ENCODE data around the gene PTPRN2. TPM values are rescaled to one million over a fixed set of nuclear protein-coding genes. Genes with fewer than 3 reads are reported as not detected.
A peak's percentile ranks its signal among the peaks of the same experiment; 100 is the strongest.

The PTPRN2 gene
- total and polyA plus RNA-seq, 2 donors from 2014 or later, result 4.8 to 6.2 TPM

DNA sequence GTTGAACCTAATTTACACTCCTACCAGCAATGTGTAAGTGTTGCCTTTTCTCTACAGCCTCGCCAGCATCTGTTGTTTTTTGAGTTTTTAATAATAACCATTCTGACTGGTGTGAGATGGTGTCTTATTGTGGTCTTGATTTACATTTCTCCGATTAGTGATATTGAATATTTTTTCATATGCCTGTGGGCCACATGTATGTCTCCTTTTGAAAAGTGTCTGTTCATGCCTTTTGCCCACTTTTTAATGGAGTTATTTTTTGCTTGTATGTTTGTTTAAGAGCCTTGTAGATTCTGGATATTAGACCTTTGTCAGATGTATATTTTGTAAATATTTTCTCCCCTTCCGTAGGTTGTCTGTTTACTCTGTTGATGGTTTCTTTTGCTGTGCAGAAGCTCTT lies 1055.6 kb downstream of the PTPRN2 start:
- Histone ChIP-seq H3K9me3 (ENCODE audit: control insufficient read depth in 2 of 3, insufficient read depth in 1 of 3, low read length in 3 of 3) (peaks cover 0 to 14% (median 5%) of the 10 kb centered on the region in 3 donors), H3K36me3 (ENCODE audit: control insufficient read depth in 2 of 3, insufficient read depth in 3 of 3, low read length in 3 of 3) (no peaks in the 10 kb centered on the region), H3K9ac (ENCODE audit: low read length in 3 of 3) (no peak overlapping the region), H3K4me1 (ENCODE audit: control insufficient read depth in 2 of 3, insufficient read depth in 2 of 3, low read depth in 1 of 3, low read length in 3 of 3) (no peaks in the 10 kb centered on the region), H3K4me3 (ENCODE audit: low read length in 3 of 3) (no peak overlapping the region), H3K27ac (ENCODE audit: low read depth in 2 of 2, low read length in 2 of 2) (no peak overlapping the region), H3K27me3 (ENCODE audit: control insufficient read depth, insufficient read depth, low read length) (no peaks in the 10 kb centered on the region)
- intact Hi-C loops (cut with DNase I), result no loop called here
- DNase-seq, result no peak
- FAIRE-seq, result no peak
- TF ChIP-seq CTCF (IDR thresholded peaks at IDR 0.05; ENCODE audit: borderline replicate concordance, extremely low read depth, insufficient read depth), result no peak

DNA sequence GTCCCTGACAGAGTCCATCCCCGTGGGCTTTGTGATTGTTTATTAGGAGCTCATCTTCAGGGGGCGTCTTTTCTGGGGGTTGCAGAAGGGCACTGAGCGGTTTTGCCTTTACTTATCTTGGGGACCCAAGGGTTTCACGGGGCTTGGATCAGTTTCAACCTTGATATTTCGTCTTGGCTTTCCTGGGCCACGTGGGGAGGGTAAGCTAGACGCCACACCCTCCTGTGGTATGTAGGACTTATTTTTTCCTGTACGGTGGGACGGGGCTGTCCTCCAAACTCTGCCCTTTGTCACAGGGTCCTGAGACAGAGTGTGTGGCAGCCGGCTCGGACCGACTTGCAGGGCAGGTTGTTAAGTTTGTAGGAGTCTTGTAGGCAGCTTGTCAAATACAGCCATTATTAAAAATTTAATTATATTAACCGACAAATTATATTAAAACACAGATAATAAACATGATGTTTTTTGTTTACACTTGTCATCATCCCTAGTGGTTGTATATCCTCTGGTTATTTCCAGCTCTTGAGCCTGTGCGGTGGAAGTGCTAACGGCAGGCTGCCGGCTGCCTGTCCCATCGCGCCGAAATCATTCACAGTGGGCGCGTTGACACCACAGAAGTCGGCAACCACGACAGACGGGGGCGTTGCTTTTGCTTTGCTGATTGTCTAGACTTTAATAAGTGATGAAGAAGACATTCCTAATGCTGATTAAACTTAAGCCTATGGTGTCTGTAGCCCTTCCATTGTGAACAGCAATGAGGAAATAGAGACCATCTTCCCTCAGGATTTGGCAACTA lies 1057.7 kb downstream of the PTPRN2 start:
- Histone ChIP-seq H3K36me3 (ENCODE audit: control insufficient read depth in 2 of 3, insufficient read depth in 3 of 3, low read length in 3 of 3) (no peaks in the 10 kb centered on the region), H3K4me3 (ENCODE audit: low read length in 3 of 3) (no peak overlapping the region), H3K27ac (ENCODE audit: low read depth in 2 of 2, low read length in 2 of 2) (no peak overlapping the region), H3K9me3 (ENCODE audit: control insufficient read depth in 2 of 3, insufficient read depth in 1 of 3, low read length in 3 of 3) (peaks cover 0 to 14% (median 5%) of the 10 kb centered on the region in 3 donors), H3K4me1 (ENCODE audit: control insufficient read depth in 2 of 3, insufficient read depth in 2 of 3, low read depth in 1 of 3, low read length in 3 of 3) (no peaks in the 10 kb centered on the region), H3K9ac (ENCODE audit: low read length in 3 of 3) (no peak overlapping the region), H3K27me3 (ENCODE audit: control insufficient read depth, insufficient read depth, low read length) (no peaks in the 10 kb centered on the region)
- FAIRE-seq, result no peak
- intact Hi-C loops (cut with DNase I), result no loop called here
- TF ChIP-seq CTCF (IDR thresholded peaks at IDR 0.05; ENCODE audit: borderline replicate concordance, extremely low read depth, insufficient read depth), result no peak
- peak in 1 of 5 donors; percentile 2 for DNase-seq

GRCh38 chr7:157528785-157529341 lies 1058.8 kb downstream of the PTPRN2 start:
- Histone ChIP-seq H3K9me3 (ENCODE audit: control insufficient read depth in 2 of 3, insufficient read depth in 1 of 3, low read length in 3 of 3) (peaks cover 0 to 14% (median 5%) of the 10 kb centered on the region in 3 donors), H3K27me3 (ENCODE audit: control insufficient read depth, insufficient read depth, low read length) (no peaks in the 10 kb centered on the region), H3K4me1 (ENCODE audit: control insufficient read depth in 2 of 3, insufficient read depth in 2 of 3, low read depth in 1 of 3, low read length in 3 of 3) (no peaks in the 10 kb centered on the region), H3K4me3 (ENCODE audit: low read length in 3 of 3) (no peak overlapping the region), H3K27ac (ENCODE audit: low read depth in 2 of 2, low read length in 2 of 2) (no peak overlapping the region), H3K9ac (ENCODE audit: low read length in 3 of 3) (no peak overlapping the region), H3K36me3 (ENCODE audit: control insufficient read depth in 2 of 3, insufficient read depth in 3 of 3, low read length in 3 of 3) (no peaks in the 10 kb centered on the region)
- intact Hi-C loops (cut with DNase I), result no loop called here
- FAIRE-seq (no peak), DNase-seq (peak in 2 of 5 donors; percentile 30 to 46)
- no peak for TF ChIP-seq CTCF (IDR thresholded peaks at IDR 0.05; ENCODE audit: borderline replicate concordance, extremely low read depth, insufficient read depth)

Data from kidney (tissue), 14 donors.